Spinal cord (tissue), 10 donors: Measurements from ENCODE around the gene HPCAL4. TPM values are rescaled to one million over a fixed set of nuclear protein-coding genes. Genes with fewer than 3 reads are reported as not detected.

Source experiments
- DNase-seq, 6 donors: peaks; one replicate each; pipeline versions ENCODE4 v3.0.0 to v3.0.0-alpha.2; 2013 to 2015; ENCODE audit warnings: low spot score in 6 of 6, low read depth in 4 of 6
- H3K27ac ChIP-seq: one replicate; pipeline ENCODE4 v1.5.1; 2013; ENCODE audit warnings: low read depth, low read length, control low read depth
- H3K27me3 ChIP-seq: one replicate; pipeline ENCODE4 v1.6.1; 2013; ENCODE audit warnings: low read length; ENCODE audit not compliant: control insufficient read depth, insufficient read depth
- H3K36me3 ChIP-seq: one replicate; pipeline ENCODE4 v1.6.1; 2013; ENCODE audit warnings: low read length; ENCODE audit not compliant: control insufficient read depth, insufficient read depth
- H3K4me1 ChIP-seq: one replicate; pipeline ENCODE4 v1.6.1; 2013; ENCODE audit warnings: low read length; ENCODE audit not compliant: control insufficient read depth, insufficient read depth
- H3K4me3 ChIP-seq: one replicate; pipeline ENCODE4 v1.5.1; 2013; ENCODE audit warnings: low read depth, low read length, control low read depth
- H3K9me3 ChIP-seq: one replicate; pipeline ENCODE4 v1.6.1; 2013; ENCODE audit warnings: low read length; ENCODE audit not compliant: control insufficient read depth, insufficient read depth
- WGBS: methylation state at CpG from one replicate; pipeline ENCODE4 v1.1.5; 2013; ENCODE audit warnings: missing lambda C conversion rate; ENCODE audit not compliant: insufficient coverage; 5-methylcytosine and 5-hydroxymethylcytosine counted together
- polyA plus RNA-seq, 2 donors: library from polyadenylated mRNA; unstranded; fragments of 120-200 nt; gene quantifications; one replicate each; pipeline ENCODE4 v1.2.1, GENCODE V29; 2013; ENCODE audit not compliant: insufficient read length in 2 of 2
- small RNA-seq: library from RNA; depleted of rRNA; stranded (forward); fragments of <200 nt; gene quantifications from one replicate; pipeline ENCODE3, GENCODE V24; 2014; ENCODE audit warnings: low replicate concordance
- total RNA-seq, 2 donors: library from RNA; depleted of rRNA in 1 of 2; stranded (reverse); fragments of 120-200 nt in 1 of 2; fragments of >200 nt in 1 of 2; gene quantifications; one replicate each; pipeline versions ENCODE4 v1.2.3 to v1.2.4, GENCODE V29; 2013 to 2014
- donor health status: healthy.

Gene HPCAL4
- total and polyA plus RNA-seq, 4 donors = 19.7 to 68.6 (median 64.9) TPM

DNA sequence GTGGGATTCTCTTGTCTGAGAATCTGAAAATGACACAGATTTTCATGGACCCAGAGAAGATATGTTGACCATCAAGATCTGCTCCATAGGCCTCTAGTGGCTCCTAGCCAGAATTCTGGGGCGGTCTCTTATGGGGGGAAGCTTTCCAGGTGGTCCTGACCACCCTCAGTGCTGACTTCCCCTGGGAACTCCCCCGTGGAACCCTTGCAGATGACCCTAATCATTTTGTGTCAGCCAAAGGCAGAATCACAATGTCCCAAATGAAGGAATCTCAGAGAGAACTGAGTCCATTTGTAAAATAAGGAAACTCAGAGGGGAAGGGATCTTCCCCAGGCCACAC, 55.4 kb downstream of the HPCAL4 start:
- no peak overlapping the region for H3K4me3 ChIP-seq
- no peak for DNase-seq
- H3K27me3 ChIP-seq = peaks cover 42% of the 10 kb centered on the region
- H3K9me3 ChIP-seq = no peaks in the 10 kb centered on the region
- no peaks in the 10 kb centered on the region for H3K36me3 ChIP-seq
- WGBS = 33% methylated on average over 1 of the region's 2 CpGs
- peaks cover 40% of the 10 kb centered on the region for H3K4me1 ChIP-seq
- no peak overlapping the region for H3K27ac ChIP-seq

DNA sequence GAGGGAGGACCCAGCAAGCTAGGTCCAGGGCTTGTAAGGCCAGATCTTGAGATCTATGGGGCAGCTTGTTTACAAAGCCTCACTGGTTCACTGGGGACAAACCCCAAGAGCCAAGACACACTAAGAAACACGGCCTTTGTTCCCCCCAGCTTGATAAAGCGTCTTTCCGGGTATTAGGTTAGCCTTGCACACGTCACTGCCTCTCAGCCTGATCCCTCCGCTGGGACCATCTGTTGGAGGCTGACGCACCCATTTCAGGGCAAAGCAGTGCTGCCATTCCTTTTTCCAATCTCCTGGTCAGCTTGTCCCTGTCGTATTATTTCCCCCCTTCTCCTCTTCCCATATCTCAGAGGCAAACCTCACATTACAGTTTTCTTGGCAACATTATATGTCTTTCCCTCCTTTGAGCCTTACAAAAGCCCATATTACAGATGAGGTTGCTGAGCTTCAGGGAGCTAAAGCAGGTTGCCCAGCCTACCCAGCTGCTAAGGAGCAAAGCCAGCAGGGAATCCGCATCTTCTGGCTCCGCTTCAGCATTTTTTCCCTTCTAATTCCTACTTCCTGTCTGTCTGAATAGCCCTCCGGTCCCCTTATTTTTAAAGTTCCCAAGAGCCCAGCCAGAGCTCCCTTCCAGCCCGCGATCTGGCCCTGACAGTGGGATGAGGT, 55.9 kb downstream of the HPCAL4 start:
- DNase-seq = no peak
- Histone ChIP-seq H3K36me3 (no peaks in the 10 kb centered on the region), H3K4me3 (no peak overlapping the region), H3K27me3 (peaks cover 39% of the 10 kb centered on the region), H3K9me3 (no peaks in the 10 kb centered on the region), H3K27ac (no peak overlapping the region), H3K4me1 (peaks cover 40% of the 10 kb centered on the region)
- 60% methylated on average over 10 of the region's 12 CpGs for WGBS

DNA sequence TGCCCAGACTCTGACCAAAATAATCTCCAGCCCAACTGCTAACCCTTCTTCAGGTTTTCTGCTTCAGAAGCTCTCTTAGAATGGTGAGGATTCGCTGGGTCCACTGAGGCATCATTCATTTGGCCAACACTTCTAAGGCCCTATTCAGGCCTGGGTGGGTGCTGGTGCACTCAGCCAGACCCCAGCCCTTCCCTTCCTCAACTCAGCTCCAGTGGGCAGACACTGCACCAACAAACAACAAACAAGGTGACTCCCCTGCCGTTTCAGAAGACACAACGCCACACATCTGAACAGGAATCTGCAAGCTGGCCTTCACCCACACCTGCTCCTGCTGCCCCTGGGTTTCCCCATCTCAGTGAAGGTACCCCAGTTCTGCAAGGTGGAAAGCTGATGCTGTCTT, 57.8 kb downstream of the HPCAL4 start:
- Histone ChIP-seq H3K4me1 (peaks cover 36% of the 10 kb centered on the region), H3K36me3 (no peaks in the 10 kb centered on the region), H3K27ac (peak overlapping the region; percentile 25), H3K27me3 (peaks cover 23% of the 10 kb centered on the region), H3K4me3 (no peak overlapping the region), H3K9me3 (no peaks in the 10 kb centered on the region)
- no peak for DNase-seq
- whole genome bisulfite sequencing = 78% methylated on average over 3 of the region's 3 CpGs

DNA sequence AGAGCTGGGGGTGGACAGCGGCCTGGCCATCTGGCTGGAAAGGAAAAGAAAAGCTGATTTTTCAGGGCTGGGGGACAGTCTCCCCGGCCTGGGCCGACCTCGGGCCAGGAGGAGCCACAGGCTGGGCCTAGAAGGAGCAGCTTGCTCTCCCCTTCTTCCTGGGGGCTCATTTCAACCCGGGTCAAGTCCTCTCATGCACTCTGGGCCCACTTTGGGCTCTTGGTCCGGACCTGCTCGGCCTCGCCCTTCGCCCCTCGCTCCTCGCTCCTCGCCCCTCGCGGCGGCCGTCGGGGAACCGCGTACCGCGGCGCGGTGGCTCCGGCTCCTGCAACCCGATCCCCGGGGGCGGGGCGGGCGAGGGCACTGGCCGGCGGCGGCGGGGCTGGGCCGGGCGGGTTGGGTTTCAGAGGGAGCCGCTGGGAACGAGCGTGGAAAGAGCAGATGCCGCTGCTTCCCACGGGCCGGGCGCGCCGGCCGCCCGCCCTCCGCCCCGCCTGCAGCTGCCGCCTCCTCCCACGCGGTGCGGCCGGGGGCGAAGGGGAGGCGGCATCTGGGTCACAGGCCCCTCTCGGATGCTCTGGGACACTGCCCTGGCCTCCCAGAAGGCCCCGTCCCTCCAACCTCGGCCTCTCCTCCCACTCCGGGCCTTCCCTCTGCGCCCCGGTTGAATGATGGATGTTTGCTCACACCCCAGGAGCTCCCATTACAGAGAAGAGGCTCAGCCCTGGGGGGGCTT, 58.4 kb downstream of the HPCAL4 start:
- Histone ChIP-seq H3K4me3 (no peak overlapping the region), H3K9me3 (no peaks in the 10 kb centered on the region), H3K27ac (peak overlapping the region; percentile 52), H3K27me3 (peaks cover 19% of the 10 kb centered on the region), H3K36me3 (no peaks in the 10 kb centered on the region), H3K4me1 (peaks cover 34% of the 10 kb centered on the region)
- peak in 1 of 6 donors; percentile 59 for DNase-seq
- WGBS = 11% methylated on average over 53 of the region's 61 CpGs

DNA sequence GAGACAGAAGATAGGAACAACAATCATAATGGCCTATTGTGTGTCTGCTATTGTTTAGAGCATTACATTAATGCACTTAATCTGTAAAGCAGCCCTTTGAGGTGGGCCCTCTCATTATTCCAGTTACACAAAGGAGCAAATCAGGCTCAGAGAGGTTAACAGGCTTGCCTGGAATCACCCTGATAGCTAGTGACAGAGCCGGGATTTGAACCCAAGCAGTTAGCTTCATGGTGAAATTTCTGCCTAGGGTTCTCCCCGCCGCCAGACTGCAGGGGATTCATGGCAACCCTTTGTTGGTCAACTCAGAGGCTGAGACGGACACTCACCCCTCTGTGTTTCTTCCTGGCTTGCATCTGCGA, 58.9 kb downstream of the HPCAL4 start:
- Histone ChIP-seq H3K4me3 (no peak overlapping the region), H3K36me3 (no peaks in the 10 kb centered on the region), H3K27ac (peak overlapping the region; percentile 52), H3K9me3 (no peaks in the 10 kb centered on the region), H3K27me3 (peaks cover 16% of the 10 kb centered on the region), H3K4me1 (peaks cover 29% of the 10 kb centered on the region)
- 56% methylated on average over 5 of the region's 5 CpGs for WGBS
- DNase-seq = no peak

DNA sequence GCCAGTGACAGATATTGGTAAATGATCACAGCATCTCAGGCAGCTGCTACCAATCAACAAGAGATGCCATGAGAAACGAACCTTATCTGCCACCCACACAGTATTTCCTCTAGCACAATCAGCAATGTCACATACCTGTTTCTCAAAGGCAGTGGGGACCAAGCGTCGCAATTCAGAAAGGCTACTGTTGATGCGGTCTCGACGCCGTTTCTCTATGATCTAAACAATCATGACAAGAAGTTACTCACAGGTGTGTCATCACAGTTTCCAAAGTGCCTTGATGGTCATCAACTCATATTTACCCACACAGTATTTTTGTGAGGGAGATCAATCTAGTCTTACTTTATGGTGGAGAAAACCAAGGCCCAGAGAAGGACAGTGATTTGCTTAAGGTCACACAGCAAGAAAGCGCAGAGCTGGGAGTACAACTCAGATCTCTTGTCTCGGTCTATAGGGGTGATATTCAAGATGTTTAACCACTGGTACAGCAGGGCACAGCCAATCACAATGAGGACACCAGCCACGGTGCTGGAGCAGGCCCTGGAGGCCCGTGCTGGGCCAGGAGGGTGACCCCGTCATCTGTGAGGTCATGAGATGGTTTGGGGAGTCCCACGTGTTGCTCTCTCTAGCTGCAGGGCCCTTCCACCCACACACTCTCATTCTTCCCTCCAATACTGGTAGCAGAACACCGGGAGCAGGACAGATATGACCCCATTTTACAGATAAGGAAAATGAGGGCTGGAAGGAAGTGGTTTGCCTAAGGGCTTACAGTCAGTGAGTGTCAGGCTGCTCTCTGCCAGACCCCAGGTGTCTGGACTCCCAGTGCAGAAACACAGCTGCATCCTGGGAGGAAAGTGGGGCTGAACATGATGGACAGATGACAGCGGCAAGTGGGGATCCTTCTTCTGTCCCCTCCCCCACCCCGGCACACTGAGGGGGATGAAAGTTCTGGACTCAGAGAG, 59.6 kb downstream of the HPCAL4 start:
- Histone ChIP-seq H3K36me3 (peaks cover 3% of the 10 kb centered on the region), H3K27ac (no peak overlapping the region), H3K4me1 (peaks cover 30% of the 10 kb centered on the region), H3K9me3 (no peaks in the 10 kb centered on the region), H3K27me3 (peaks cover 16% of the 10 kb centered on the region), H3K4me3 (no peak overlapping the region)
- 90% methylated on average over 12 of the region's 16 CpGs for WGBS
- no peak for DNase-seq

DNA sequence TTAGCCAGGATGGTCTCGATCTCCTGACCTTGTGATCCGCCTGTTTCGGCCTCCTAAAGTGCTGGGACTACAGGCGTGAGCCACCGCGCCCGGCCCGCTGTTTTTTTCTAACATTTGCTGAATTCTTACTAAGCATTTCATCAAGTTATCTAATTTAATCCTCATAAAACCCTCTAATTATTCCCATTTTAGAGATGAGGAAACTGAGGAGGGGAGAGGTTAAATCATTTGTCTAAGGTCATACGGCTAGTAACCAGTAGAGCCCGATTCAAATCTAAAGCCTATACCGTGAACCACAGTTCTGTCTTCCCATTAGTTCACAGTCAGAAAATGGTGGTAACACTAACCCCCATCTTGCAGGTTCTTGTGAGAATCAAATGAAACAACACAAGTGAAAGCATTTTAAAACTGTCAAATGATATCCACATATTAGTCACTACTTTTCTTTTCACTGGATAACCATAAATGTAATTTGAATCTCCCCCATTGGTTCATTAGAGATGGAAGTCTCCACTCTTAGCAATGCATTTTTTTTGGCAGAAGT, 62.4 kb downstream of the HPCAL4 start:
- Histone ChIP-seq H3K27me3 (peaks cover 16% of the 10 kb centered on the region), H3K4me3 (no peak overlapping the region), H3K9me3 (no peaks in the 10 kb centered on the region), H3K27ac (no peak overlapping the region), H3K4me1 (peaks cover 44% of the 10 kb centered on the region), H3K36me3 (peaks cover 7% of the 10 kb centered on the region)
- 91% methylated on average over 4 of the region's 11 CpGs for WGBS
- DNase-seq = no peak

Small RNA genes within 50 kb of the gene (small RNA-seq; reads per million reads assigned to genes)
- not detected for gene RNU7-121P

Other genes with a start within 250 kb of the HPCAL4 start
- 1 to 10 TPM; 3.0 to 3.5 TPM for gene BMP8A, start 199.8 kb downstream of the HPCAL4 start, total RNA-seq
- 1 to 10 TPM; 4.7 to 5.0 TPM for gene BMP8A, start 199.8 kb downstream of the HPCAL4 start, polyA plus RNA-seq
- gene PABPC4, start 114.6 kb downstream of the HPCAL4 start, total RNA-seq = 10 to 100 TPM; 79.2 to 84.8 TPM
- gene PABPC4, start 114.6 kb downstream of the HPCAL4 start, polyA plus RNA-seq = 100 to 1,000 TPM; 138 to 144 TPM
- gene HEYL, start 51.8 kb downstream of the HPCAL4 start, total RNA-seq = 1 to 10 TPM; 3.2 to 6.4 TPM
- gene HEYL, start 51.8 kb downstream of the HPCAL4 start, polyA plus RNA-seq = 10 to 100 TPM in 1 of 2 donors, 1 to 10 TPM in 1; 9.8 to 10.2 TPM
- gene NT5C1A, start 19.3 kb downstream of the HPCAL4 start, total RNA-seq = 1 to 10 TPM; 2.4 to 5.4 TPM
- 1 to 10 TPM; 1.5 to 3.1 TPM for gene NT5C1A, start 19.3 kb downstream of the HPCAL4 start, polyA plus RNA-seq
- gene PPIE, start 47.4 kb upstream of the HPCAL4 start, total RNA-seq = 10 to 100 TPM; 28.4 to 45.8 TPM
- gene PPIE, start 47.4 kb upstream of the HPCAL4 start, polyA plus RNA-seq = 10 to 100 TPM; 54.6 to 55.9 TPM
- 1 to 10 TPM; 1.8 to 3.0 TPM for gene OXCT2, start 79.9 kb upstream of the HPCAL4 start, total RNA-seq
- gene OXCT2, start 79.9 kb upstream of the HPCAL4 start, polyA plus RNA-seq = 1 to 10 TPM; 2.3 to 3.1 TPM
- 10 to 100 TPM in 1 of 2 donors, 1 to 10 TPM in 1; 7.8 to 12.0 TPM for gene BMP8B, start 97.4 kb upstream of the HPCAL4 start, total RNA-seq
- gene BMP8B, start 97.4 kb upstream of the HPCAL4 start, polyA plus RNA-seq = 10 to 100 TPM; 19.3 to 19.4 TPM
- 10 to 100 TPM; 33.5 to 35.6 TPM for gene TRIT1, start 192.1 kb upstream of the HPCAL4 start, total RNA-seq
- 10 to 100 TPM; 25.8 to 30.6 TPM for gene TRIT1, start 192.1 kb upstream of the HPCAL4 start, polyA plus RNA-seq
- gene MYCL, start 210.5 kb upstream of the HPCAL4 start, total RNA-seq = 1 to 10 TPM; 6.1 to 6.4 TPM
- gene MYCL, start 210.5 kb upstream of the HPCAL4 start, polyA plus RNA-seq = 10 to 100 TPM; 13.2 to 16.6 TPM